Chondrocyte (in vitro differentiated cells): ENCODE measurements around the gene CCR2. TPM values are rescaled to one million over a fixed set of nuclear protein-coding genes. Genes with fewer than 3 reads are reported as not detected.
A peak's percentile ranks its signal among the peaks of the same experiment; 100 is the strongest.

Experiments
- DNase-seq: peaks from one replicate; pipeline ENCODE4 v3.0.0; 2021; ENCODE audit warnings: mixed read lengths, low spot score
- H3K27ac Mint-ChIP-seq: one replicate; pipeline ENCODE4 v1.8.0; 2021; ENCODE audit warnings: mild to moderate bottlenecking, moderate library complexity, mixed read lengths; ENCODE audit not compliant: unreplicated experiment
- H3K27me3 Mint-ChIP-seq: 2 replicates; pipeline ENCODE4 v1.8.0; 2021; ENCODE audit warnings: low read depth, mixed read lengths
- H3K36me3 Mint-ChIP-seq: 2 replicates; pipeline ENCODE4 v1.8.0; 2021; ENCODE audit warnings: low read depth, mixed read lengths
- H3K4me1 Mint-ChIP-seq: 2 replicates; pipeline ENCODE4 v1.8.0; 2021; ENCODE audit warnings: low read depth, mild to moderate bottlenecking, mixed read lengths
- H3K4me3 Mint-ChIP-seq: one replicate; pipeline ENCODE4 v1.8.0; 2021; ENCODE audit warnings: mild to moderate bottlenecking, moderate library complexity, mixed read lengths; ENCODE audit not compliant: unreplicated experiment
- H3K9me3 Mint-ChIP-seq: 2 replicates; pipeline ENCODE4 v1.8.0; 2021; ENCODE audit warnings: low read depth, mixed read lengths
- CTCF ChIP-seq: fragments of 200-600 bp; sonication (generic); IDR thresholded peaks from 2 replicates; pipeline ENCODE4 v1.5.0; 2021; ENCODE audit warnings: antibody characterized with exemption, mild to moderate bottlenecking, moderate library complexity
- total RNA-seq: library from RNA; stranded (reverse); gene quantifications from 3 replicates; pipeline ENCODE4 v1.2.1, GENCODE V29; 2021

The CCR2 gene
- total RNA-seq, 1 donor from 2014 or later = not detected

DNA sequence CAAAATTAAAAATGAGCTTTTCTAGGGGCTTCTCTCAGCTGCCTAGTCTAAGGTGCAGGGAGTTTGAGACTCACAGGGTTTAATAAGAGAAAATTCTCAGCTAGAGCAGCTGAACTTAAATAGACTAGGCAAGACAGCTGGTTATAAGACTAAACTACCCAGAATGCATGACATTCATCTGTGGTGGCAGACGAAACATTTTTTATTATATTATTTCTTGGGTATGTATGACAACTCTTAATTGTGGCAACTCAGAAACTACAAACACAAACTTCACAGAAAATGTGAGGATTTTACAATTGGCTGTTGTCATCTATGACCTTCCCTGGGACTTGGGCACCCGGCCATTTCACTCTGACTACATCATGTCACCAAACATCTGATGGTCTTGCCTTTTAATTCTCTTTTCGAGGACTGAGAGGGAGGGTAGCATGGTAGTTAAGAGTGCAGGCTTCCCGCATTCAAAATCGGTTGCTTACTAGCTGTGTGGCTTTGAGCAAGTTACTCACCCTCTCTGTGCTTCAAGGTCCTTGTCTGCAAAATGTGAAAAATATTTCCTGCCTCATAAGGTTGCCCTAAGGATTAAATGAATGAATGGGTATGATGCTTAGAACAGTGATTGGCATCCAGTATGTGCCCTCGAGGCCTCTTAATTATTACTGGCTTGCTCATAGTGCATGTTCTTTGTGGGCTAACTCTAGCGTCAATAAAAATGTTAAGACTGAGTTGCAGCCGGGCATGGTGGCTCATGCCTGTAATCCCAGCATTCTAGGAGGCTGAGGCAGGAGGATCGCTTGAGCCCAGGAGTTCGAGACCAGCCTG, 17.8 kb downstream of the CCR2 start:
- no peak for TF ChIP-seq CTCF
- DNase-seq = no peak
- no peaks in the 10 kb centered on the region for H3K9me3 Mint-ChIP-seq

GRCh38 chr3:46372492-46373359, 18.8 kb downstream of the CCR2 start:
- Mint-ChIP-seq H3K27me3 (peaks cover 68% of the 10 kb centered on the region), H3K4me1 (no peaks in the 10 kb centered on the region), H3K4me3 (no peak overlapping the region), H3K9me3 (no peaks in the 10 kb centered on the region), H3K36me3 (no peaks in the 10 kb centered on the region), H3K27ac (no peak overlapping the region)
- no peak for DNase-seq
- peak; percentile 68 for TF ChIP-seq CTCF

More for the DNA sequence above, 17.8 kb downstream of the CCR2 start:
- H3K4me1 Mint-ChIP-seq = no peaks in the 10 kb centered on the region
- no peak overlapping the region for H3K27ac Mint-ChIP-seq
- no peak overlapping the region for H3K4me3 Mint-ChIP-seq
- peaks cover 62% of the 10 kb centered on the region for H3K27me3 Mint-ChIP-seq
- H3K36me3 Mint-ChIP-seq = no peaks in the 10 kb centered on the region

DNA sequence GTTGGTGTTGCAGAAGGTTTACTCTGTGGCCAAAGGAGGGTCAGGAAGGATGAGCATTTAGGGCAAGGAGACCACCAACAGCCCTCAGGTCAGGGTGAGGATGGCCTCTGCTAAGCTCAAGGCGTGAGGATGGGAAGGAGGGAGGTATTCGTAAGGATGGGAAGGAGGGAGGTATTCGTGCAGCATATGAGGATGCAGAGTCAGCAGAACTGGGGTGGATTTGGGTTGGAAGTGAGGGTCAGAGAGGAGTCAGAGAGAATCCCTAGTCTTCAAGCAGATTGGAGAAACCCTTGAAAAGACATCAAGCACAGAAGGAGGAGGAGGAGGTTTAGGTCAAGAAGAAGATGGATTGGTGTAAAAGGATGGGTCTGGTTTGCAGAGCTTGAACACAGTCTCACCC, 20.8 kb downstream of the CCR2 start:
- H3K4me3 Mint-ChIP-seq = no peak overlapping the region
- no peaks in the 10 kb centered on the region for H3K36me3 Mint-ChIP-seq
- H3K9me3 Mint-ChIP-seq = no peaks in the 10 kb centered on the region
- H3K4me1 Mint-ChIP-seq = no peaks in the 10 kb centered on the region
- H3K27me3 Mint-ChIP-seq = peaks cover 52% of the 10 kb centered on the region
- DNase-seq = no peak
- H3K27ac Mint-ChIP-seq = no peak overlapping the region
- no peak for TF ChIP-seq CTCF

DNA sequence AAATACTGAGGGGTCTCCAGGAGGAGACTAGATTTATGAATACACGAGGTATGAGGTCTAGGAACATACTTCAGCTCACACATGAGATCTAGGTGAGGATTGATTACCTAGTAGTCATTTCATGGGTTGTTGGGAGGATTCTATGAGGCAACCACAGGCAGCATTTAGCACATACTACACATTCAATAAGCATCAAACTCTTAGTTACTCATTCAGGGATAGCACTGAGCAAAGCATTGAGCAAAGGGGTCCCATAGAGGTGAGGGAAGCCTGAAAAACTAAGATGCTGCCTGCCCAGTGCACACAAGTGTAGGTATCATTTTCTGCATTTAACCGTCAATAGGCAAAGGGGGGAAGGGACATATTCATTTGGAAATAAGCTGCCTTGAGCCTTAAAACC, 21.3 kb downstream of the CCR2 start:
- no peaks in the 10 kb centered on the region for H3K4me1 Mint-ChIP-seq
- no peak for TF ChIP-seq CTCF
- H3K4me3 Mint-ChIP-seq = no peak overlapping the region
- no peaks in the 10 kb centered on the region for H3K36me3 Mint-ChIP-seq
- no peak for DNase-seq
- H3K27ac Mint-ChIP-seq = no peak overlapping the region
- peaks cover 49% of the 10 kb centered on the region for H3K27me3 Mint-ChIP-seq
- H3K9me3 Mint-ChIP-seq = no peaks in the 10 kb centered on the region

GRCh38 chr3:46375814-46376213, 21.9 kb downstream of the CCR2 start:
- Mint-ChIP-seq H3K27ac (no peak overlapping the region), H3K27me3 (peaks cover 47% of the 10 kb centered on the region), H3K4me3 (no peak overlapping the region), H3K36me3 (no peaks in the 10 kb centered on the region), H3K4me1 (peaks cover 2% of the 10 kb centered on the region), H3K9me3 (no peaks in the 10 kb centered on the region)
- no peak for DNase-seq
- no peak for TF ChIP-seq CTCF
